ENCODE data around the gene PLEKHG4B.

DNA sequence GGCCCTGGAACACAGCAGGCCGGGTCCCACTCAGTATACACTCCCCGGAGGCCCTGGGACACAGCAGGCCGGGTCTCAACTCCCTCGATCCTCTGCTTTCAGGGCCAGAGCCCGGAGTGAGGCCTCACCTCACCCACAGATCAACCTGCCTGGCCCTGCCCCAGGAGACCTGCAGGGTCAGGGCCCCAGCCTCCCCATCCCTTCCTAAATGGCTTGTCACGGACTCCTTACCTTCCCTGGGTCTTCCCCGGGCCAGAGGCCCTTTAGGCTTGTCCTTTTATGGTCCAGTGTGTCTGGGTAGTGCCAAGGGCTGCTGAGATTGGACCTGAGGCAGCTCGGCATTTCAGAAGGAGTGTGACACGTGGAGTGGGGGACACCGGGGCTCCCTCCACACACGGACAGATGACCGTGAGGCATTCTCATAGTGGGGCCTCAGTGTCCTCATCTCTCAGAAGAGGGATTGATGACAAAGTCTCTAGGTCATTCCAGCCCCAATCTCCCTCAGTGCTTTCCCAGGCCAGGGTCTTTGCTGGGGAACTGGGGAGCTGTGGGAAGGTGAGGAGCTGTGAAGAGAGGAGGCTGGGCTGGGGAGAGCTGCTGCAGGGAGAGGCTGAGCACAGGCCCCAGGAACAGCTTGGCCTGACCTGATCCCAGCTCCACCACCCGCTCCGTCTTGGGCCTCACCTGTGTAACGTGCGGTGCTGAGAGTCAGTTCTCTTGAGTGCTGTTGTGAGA, 18.0 kb upstream of the PLEKHG4B start:
- TF ChIP-seq, protein P1, sequence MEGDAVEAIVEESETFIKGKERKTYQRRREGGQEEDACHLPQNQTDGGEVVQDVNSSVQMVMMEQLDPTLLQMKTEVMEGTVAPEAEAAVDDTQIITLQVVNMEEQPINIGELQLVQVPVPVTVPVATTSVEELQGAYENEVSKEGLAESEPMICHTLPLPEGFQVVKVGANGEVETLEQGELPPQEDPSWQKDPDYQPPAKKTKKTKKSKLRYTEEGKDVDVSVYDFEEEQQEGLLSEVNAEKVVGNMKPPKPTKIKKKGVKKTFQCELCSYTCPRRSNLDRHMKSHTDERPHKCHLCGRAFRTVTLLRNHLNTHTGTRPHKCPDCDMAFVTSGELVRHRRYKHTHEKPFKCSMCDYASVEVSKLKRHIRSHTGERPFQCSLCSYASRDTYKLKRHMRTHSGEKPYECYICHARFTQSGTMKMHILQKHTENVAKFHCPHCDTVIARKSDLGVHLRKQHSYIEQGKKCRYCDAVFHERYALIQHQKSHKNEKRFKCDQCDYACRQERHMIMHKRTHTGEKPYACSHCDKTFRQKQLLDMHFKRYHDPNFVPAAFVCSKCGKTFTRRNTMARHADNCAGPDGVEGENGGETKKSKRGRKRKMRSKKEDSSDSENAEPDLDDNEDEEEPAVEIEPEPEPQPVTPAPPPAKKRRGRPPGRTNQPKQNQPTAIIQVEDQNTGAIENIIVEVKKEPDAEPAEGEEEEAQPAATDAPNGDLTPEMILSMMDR (IDR thresholded peaks at IDR 0.05) = no peak
- TF ChIP-seq POLR2A (IDR thresholded peaks at IDR 0.05) = no peak

All from thyroid gland (tissue), 4 donors.